ENCODE results near the gene TNFAIP8L1.

The TNFAIP8L1 gene

DNA sequence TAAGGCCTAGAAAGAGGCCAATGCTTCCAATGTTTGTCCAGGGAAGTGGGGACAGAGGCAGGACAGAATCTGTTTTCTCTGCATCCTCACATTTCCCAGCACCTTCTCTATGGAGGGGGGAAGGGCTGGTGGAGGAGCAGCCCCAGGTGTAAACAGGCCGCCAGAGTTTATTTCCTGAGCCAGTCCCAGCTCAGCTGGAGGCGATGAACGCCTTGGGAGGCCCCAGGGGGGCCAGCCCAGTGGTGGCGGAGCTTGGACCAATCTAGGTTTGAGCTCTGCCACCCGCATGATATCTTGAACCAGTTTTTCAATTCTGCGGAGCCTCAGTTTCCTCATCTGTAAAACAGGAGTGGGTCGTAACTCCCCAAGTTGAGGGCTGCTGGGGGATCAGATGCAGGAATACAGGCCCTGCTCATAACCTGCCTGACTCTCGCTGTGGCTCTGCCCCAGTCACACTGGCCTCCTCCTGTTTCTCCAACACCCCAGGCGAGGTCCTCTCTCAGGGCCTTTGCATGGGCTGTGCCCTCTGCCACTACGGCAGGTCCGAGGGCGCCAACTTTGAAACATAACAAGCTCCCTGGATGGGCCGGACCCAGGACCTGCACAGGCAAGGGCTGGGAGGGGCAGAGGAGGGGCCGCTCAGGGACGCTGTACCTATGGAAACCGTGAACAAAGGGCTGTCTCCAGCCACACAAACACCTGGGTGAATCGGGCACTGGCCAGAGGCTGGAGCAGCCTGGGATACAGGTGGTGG lies 1.1 kb downstream of the TNFAIP8L1 start:
- Histone ChIP-seq H3K9me3 (ENCODE audit: low read length) (no peaks in the 10 kb centered on the region), H4K20me1 (ENCODE audit: insufficient read depth, low read length) (no peaks in the 10 kb centered on the region), H3K27ac (ENCODE audit: low read depth, low read length, poor library complexity, severe bottlenecking) (peak overlapping the region; percentile 60), H3F3A (ENCODE audit: insufficient read depth, low read length) (no peaks in the 10 kb centered on the region), H3K4me3 (ENCODE audit: low read depth, low read length, poor library complexity, severe bottlenecking) (peak overlapping the region; percentile 96), H3K4me1 (ENCODE audit: insufficient read depth, low read length, severe bottlenecking) (peaks cover 43% of the 10 kb centered on the region), H3K4me2 (ENCODE audit: low read length) (peak overlapping the region; percentile 95), H3K36me3 (ENCODE audit: insufficient read depth, low read length) (no peaks in the 10 kb centered on the region), H3K9me2 (ENCODE audit: low read depth, low read length) (no peaks in the 10 kb centered on the region), H2AFZ (ENCODE audit: low read length) (no peak overlapping the region), H3K79me2 (ENCODE audit: insufficient read depth, low read length) (no peaks in the 10 kb centered on the region), H3K27me3 (ENCODE audit: insufficient read depth, low read length) (no peaks in the 10 kb centered on the region), H3K9ac (ENCODE audit: low read length) (peak overlapping the region; percentile 95)
- TF ChIP-seq EZH2 (IDR thresholded peaks at IDR 0.05; ENCODE audit: borderline replicate concordance, low read length) = no peak
- TF ChIP-seq, protein P1, sequence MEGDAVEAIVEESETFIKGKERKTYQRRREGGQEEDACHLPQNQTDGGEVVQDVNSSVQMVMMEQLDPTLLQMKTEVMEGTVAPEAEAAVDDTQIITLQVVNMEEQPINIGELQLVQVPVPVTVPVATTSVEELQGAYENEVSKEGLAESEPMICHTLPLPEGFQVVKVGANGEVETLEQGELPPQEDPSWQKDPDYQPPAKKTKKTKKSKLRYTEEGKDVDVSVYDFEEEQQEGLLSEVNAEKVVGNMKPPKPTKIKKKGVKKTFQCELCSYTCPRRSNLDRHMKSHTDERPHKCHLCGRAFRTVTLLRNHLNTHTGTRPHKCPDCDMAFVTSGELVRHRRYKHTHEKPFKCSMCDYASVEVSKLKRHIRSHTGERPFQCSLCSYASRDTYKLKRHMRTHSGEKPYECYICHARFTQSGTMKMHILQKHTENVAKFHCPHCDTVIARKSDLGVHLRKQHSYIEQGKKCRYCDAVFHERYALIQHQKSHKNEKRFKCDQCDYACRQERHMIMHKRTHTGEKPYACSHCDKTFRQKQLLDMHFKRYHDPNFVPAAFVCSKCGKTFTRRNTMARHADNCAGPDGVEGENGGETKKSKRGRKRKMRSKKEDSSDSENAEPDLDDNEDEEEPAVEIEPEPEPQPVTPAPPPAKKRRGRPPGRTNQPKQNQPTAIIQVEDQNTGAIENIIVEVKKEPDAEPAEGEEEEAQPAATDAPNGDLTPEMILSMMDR (IDR thresholded peaks at IDR 0.05; ENCODE audit: low read length) = no peak

DNA sequence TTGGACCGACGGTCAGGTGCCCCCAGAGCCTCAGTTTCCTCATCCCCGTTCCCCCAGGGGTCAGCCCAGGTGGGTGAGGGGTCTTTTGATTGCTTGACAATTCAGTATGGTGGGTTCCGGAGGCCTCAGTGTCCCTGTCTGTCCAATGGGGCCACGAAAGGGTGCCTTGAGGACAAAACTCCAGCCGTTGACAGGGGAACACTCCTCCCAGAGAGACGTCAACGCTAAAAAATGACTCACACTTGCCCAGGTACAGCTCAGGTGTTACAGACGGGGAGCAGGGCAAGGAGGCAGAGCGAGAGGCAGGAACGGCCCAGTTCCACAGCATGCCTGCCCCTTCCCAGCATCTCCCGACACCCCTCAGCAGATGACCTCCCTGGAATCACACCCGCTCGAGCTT lies 1.8 kb downstream of the TNFAIP8L1 start:
- no peak overlapping the region for H3K27ac ChIP-seq (ENCODE audit: low read depth, low read length, poor library complexity, severe bottlenecking)

DNA sequence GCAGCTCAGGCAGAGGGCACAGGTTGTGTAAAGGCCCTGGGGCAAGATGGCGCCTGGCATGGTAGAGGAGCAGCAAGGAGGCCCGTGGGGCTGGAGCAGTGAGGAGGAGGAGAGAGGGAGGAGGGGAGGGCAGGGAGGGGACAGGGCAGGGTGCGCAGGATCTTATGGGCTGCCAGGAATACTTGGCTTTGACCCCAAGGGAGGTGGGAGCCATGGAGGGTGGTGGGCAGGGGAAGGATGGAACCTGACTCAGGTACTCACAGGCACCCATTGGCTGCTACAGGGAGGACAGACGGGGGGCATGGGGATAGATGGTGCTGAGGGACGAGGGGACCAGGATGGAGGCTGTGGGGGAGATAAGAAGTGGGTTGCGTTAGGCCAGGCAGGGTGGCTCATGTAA lies 3.3 kb downstream of the TNFAIP8L1 start:
- Histone ChIP-seq H4K20me1 (ENCODE audit: insufficient read depth, low read length) (no peaks in the 10 kb centered on the region), H3K4me1 (ENCODE audit: insufficient read depth, low read length, severe bottlenecking) (peaks cover 33% of the 10 kb centered on the region), H3K9me2 (ENCODE audit: low read depth, low read length) (no peaks in the 10 kb centered on the region), H3K27ac (ENCODE audit: low read depth, low read length, poor library complexity, severe bottlenecking) (no peak overlapping the region), H3K9me3 (ENCODE audit: low read length) (no peaks in the 10 kb centered on the region), H3K4me2 (ENCODE audit: low read length) (no peak overlapping the region), H3K36me3 (ENCODE audit: insufficient read depth, low read length) (0 out of 2 replicates have a peak, but pooled peaks cover 3% of the 10 kb centered on the region), H3F3A (ENCODE audit: insufficient read depth, low read length) (no peaks in the 10 kb centered on the region), H3K27me3 (ENCODE audit: insufficient read depth, low read length) (no peaks in the 10 kb centered on the region), H3K79me2 (ENCODE audit: insufficient read depth, low read length) (no peaks in the 10 kb centered on the region), H2AFZ (ENCODE audit: low read length) (no peak overlapping the region), H3K9ac (ENCODE audit: low read length) (no peak overlapping the region), H3K4me3 (ENCODE audit: low read depth, low read length, poor library complexity, severe bottlenecking) (no peak overlapping the region)
- no peak for TF ChIP-seq EZH2 (IDR thresholded peaks at IDR 0.05; ENCODE audit: borderline replicate concordance, low read length)

More for the DNA sequence above, 1.8 kb downstream of the TNFAIP8L1 start:
- Histone ChIP-seq H3K9me2 (ENCODE audit: low read depth, low read length) (no peaks in the 10 kb centered on the region), H3K79me2 (ENCODE audit: insufficient read depth, low read length) (no peaks in the 10 kb centered on the region), H3K4me3 (ENCODE audit: low read depth, low read length, poor library complexity, severe bottlenecking) (peak overlapping the region; percentile 96), H3K36me3 (ENCODE audit: insufficient read depth, low read length) (no peaks in the 10 kb centered on the region), H3K4me2 (ENCODE audit: low read length) (peak overlapping the region; percentile 95), H3K9ac (ENCODE audit: low read length) (peak overlapping the region; percentile 95; the same call in 1 of the 2 replicates), H4K20me1 (ENCODE audit: insufficient read depth, low read length) (no peaks in the 10 kb centered on the region), H2AFZ (ENCODE audit: low read length) (no peak overlapping the region), H3K9me3 (ENCODE audit: low read length) (no peaks in the 10 kb centered on the region), H3F3A (ENCODE audit: insufficient read depth, low read length) (no peaks in the 10 kb centered on the region), H3K4me1 (ENCODE audit: insufficient read depth, low read length, severe bottlenecking) (peaks cover 38% of the 10 kb centered on the region), H3K27me3 (ENCODE audit: insufficient read depth, low read length) (no peaks in the 10 kb centered on the region)
- no peak for TF ChIP-seq EZH2 (IDR thresholded peaks at IDR 0.05; ENCODE audit: borderline replicate concordance, low read length)
- TF ChIP-seq, protein P1 (IDR thresholded peaks at IDR 0.05; ENCODE audit: low read length) = no peak

Data from OCI-LY1 (cell line).